HEK293 (cell line): ENCODE measurements around the gene TLCD4.
A peak's percentile ranks its signal among the peaks of the same experiment; 100 is the strongest.

Source experiments
- CTCF ChIA-PET: fragments of 350-600 bp; formaldehyde crosslinking; extraction: SDS; loops from one replicate; lab custom pipeline; 2021; ENCODE audit warnings: antibody characterized with exemption; lab: Yijun Ruan, JAX
- POLR2A ChIA-PET: fragments of 300-600 bp; formaldehyde crosslinking; extraction: SDS; loops from one replicate; lab custom pipeline; 2020; ENCODE audit warnings: antibody characterized with exemption, inconsistent platforms; lab: Yijun Ruan, JAX
- H3K27ac ChIP-seq: fragments of 200-500 bp; sonication (Bioruptor generic); 2 replicates; pipeline ENCODE4 v1.5.1; 2014; ENCODE audit warnings: low read depth, low read length, control low read depth, inconsistent platforms; ENCODE audit errors: extremely low read depth
- H3K36me3 ChIP-seq, 2 experiments: fragments of 200-500 bp in 1 of 2; sonication (Bioruptor generic) in 1 of 2; 1 replicate in 1 of 2; 2 replicates in 1 of 2; pipeline ENCODE4 v1.5.1; 2014 to 2017; ENCODE audit warnings: inconsistent platforms in 2 of 2, low read length in 2 of 2; ENCODE audit not compliant: control insufficient read depth in 2 of 2, insufficient read depth in 1 of 2
- H3K4me1 ChIP-seq: fragments of 200-500 bp; sonication (Bioruptor generic); 2 replicates; pipeline ENCODE4 v1.5.1; 2014; ENCODE audit warnings: mild to moderate bottlenecking, low read length, inconsistent platforms; ENCODE audit not compliant: control insufficient read depth, insufficient read depth
- H3K4me3 ChIP-seq: 2 replicates; pipeline ENCODE4 v1.5.1; 2011; ENCODE audit warnings: low read depth, mild to moderate bottlenecking, control low read depth, low read length, moderate library complexity
- H3K9me3 ChIP-seq: fragments of 200-500 bp; sonication (Bioruptor generic); 2 replicates; pipeline ENCODE4 v1.5.1; 2014; ENCODE audit warnings: low read depth, low read length, inconsistent platforms; ENCODE audit not compliant: control insufficient read depth, insufficient read depth
- CTCF ChIP-seq: fragments of 450-650 bp; formaldehyde crosslinking; IDR thresholded peaks from 2 replicates; pipeline ENCODE4 v1.5.1; 2016; ENCODE audit warnings: missing biosample characterization, missing genetic modification characterization
- FEZF1 ChIP-seq: fragments of 450-650 bp; formaldehyde crosslinking; IDR thresholded peaks from 2 replicates; pipeline ENCODE4 v1.5.1; 2016; ENCODE audit warnings: missing biosample characterization, missing genetic modification characterization
- HOXA7 ChIP-seq: sonication (generic); formaldehyde crosslinking; IDR thresholded peaks from 2 replicates; pipeline ENCODE4 v1.8.1; 2022; ENCODE audit warnings: missing genetic modification reagents, borderline replicate concordance
- RBAK ChIP-seq: fragments of 450-650 bp; formaldehyde crosslinking; IDR thresholded peaks from 2 replicates; pipeline ENCODE4 v1.5.1; 2016; ENCODE audit warnings: missing biosample characterization, missing genetic modification characterization
- SCRT1 ChIP-seq: fragments of 450-650 bp; formaldehyde crosslinking; IDR thresholded peaks from 2 replicates; pipeline ENCODE4 v1.5.1; 2016; ENCODE audit warnings: missing biosample characterization, missing genetic modification characterization, borderline replicate concordance
- SCRT2 ChIP-seq: fragments of 450-650 bp; formaldehyde crosslinking; IDR thresholded peaks from 2 replicates; pipeline ENCODE4 v1.5.1; 2016; ENCODE audit warnings: missing biosample characterization, missing genetic modification characterization
- WT1 ChIP-seq: fragments of 450-650 bp; formaldehyde crosslinking; IDR thresholded peaks from 2 replicates; pipeline ENCODE4 v1.5.1; 2016; ENCODE audit warnings: missing biosample characterization, missing genetic modification characterization
- ZBTB7A ChIP-seq: fragments of 450-650 bp; formaldehyde crosslinking; IDR thresholded peaks from 2 replicates; pipeline ENCODE4 v1.5.1; 2016; ENCODE audit warnings: low read depth, missing biosample characterization, missing genetic modification characterization
- ZNF112 ChIP-seq: fragments of 450-650 bp; formaldehyde crosslinking; IDR thresholded peaks from 2 replicates; pipeline ENCODE4 v1.5.0; 2017; ENCODE audit warnings: missing biosample characterization, missing genetic modification characterization
- ZNF114 ChIP-seq: fragments of 450-650 bp; formaldehyde crosslinking; IDR thresholded peaks from 2 replicates; pipeline ENCODE4 v1.5.0; 2017; ENCODE audit warnings: missing biosample characterization, missing genetic modification characterization
- ZNF184 ChIP-seq: fragments of 450-650 bp; IDR thresholded peaks from 2 replicates; pipeline ENCODE4 v1.5.1; 2018; ENCODE audit warnings: missing biosample characterization, mild to moderate bottlenecking, missing genetic modification characterization
- ZNF223 ChIP-seq: fragments of 450-650 bp; formaldehyde crosslinking; IDR thresholded peaks from 2 replicates; pipeline ENCODE4 v1.5.1; 2016; ENCODE audit warnings: missing biosample characterization, missing genetic modification characterization
- ZNF266 ChIP-seq: fragments of 450-650 bp; formaldehyde crosslinking; IDR thresholded peaks from 2 replicates; pipeline ENCODE4 v1.5.1; 2016; ENCODE audit warnings: missing biosample characterization, missing genetic modification characterization, low read depth
- ZNF501 ChIP-seq: fragments of 450-650 bp; formaldehyde crosslinking; IDR thresholded peaks from 2 replicates; pipeline ENCODE4 v1.5.1; 2016; ENCODE audit warnings: missing biosample characterization, missing genetic modification characterization
- ZNF521 ChIP-seq: fragments of 450-650 bp; formaldehyde crosslinking; IDR thresholded peaks from 2 replicates; pipeline ENCODE4 v1.5.1; 2017; ENCODE audit warnings: missing biosample characterization, mild to moderate bottlenecking, missing genetic modification characterization
- ZNF580 ChIP-seq: fragments of 450-650 bp; formaldehyde crosslinking; IDR thresholded peaks from 2 replicates; pipeline ENCODE4 v1.5.1; 2016; ENCODE audit warnings: missing biosample characterization, missing genetic modification characterization
- ZNF600 ChIP-seq: fragments of 450-650 bp; formaldehyde crosslinking; IDR thresholded peaks from 2 replicates; pipeline ENCODE4 v1.5.1; 2016; ENCODE audit warnings: missing biosample characterization, missing genetic modification characterization
- ZNF624 ChIP-seq: fragments of 450-650 bp; formaldehyde crosslinking; IDR thresholded peaks from 2 replicates; pipeline ENCODE4 v1.5.1; 2017; ENCODE audit warnings: missing biosample characterization, missing genetic modification characterization
- ZNF76 ChIP-seq: fragments of 450-650 bp; formaldehyde crosslinking; IDR thresholded peaks from 2 replicates; pipeline ENCODE4; 2016; ENCODE audit warnings: low read depth, missing biosample characterization, missing genetic modification characterization, borderline replicate concordance
- ZNF777 ChIP-seq: fragments of 450-650 bp; formaldehyde crosslinking; IDR thresholded peaks from 2 replicates; pipeline ENCODE4 v1.5.1; 2017; ENCODE audit warnings: missing biosample characterization, missing genetic modification characterization, borderline replicate concordance
- TF ChIP-seq, protein P1 (sequence below): fragments of 450-650 bp; formaldehyde crosslinking; optimal IDR thresholded peaks from 2 replicates; pipeline ENCODE3; 2016; ENCODE audit warnings: missing biosample characterization, mild to moderate bottlenecking, missing genetic modification characterization
- TF ChIP-seq, protein P2 (sequence below): fragments of 450-650 bp; formaldehyde crosslinking; IDR thresholded peaks from 2 replicates; pipeline ENCODE4 v1.5.1; 2016; ENCODE audit warnings: missing biosample characterization, missing genetic modification characterization

The TLCD4 gene

DNA sequence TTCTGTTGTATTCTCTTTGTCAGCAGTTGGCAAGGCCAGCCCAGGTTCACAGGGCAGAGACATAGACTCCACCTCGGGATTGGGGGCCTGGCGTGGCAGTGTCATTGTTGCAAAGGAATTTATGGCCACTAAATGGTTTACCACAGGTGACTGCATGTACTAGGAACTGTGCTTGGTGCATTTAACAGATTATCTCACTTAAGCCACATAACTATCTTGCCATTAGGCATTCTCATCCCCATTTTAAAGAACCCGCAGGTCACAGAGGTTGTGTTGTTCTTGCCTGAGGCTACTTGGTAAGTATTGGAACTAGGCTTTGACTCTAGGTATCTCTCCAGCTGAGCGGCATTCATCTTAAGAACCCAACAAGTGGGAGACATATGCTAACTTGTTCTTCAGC lies 9.7 kb downstream of the TLCD4 start:
- Histone ChIP-seq H3K27ac (no peak overlapping the region), H3K36me3 (no peaks in the 10 kb centered on the region), H3K4me3 (no peak overlapping the region), H3K4me1 (no peaks in the 10 kb centered on the region), H3K9me3 (no peaks in the 10 kb centered on the region)
- POLR2A ChIA-PET: interaction anchor here (1.0 to 1.3 kb wide), 2 partner anchors 9 to 107 kb away, joined by 3 to 5 read pairs; partner anchors contain the start of gene RWDD3
- CTCF ChIA-PET: interaction anchor here (0.6 to 2.4 kb wide), 4 partner anchors 8 to 118 kb away, joined by 3 to 8 read pairs (median 4); partner anchors contain the start of gene RWDD3
- TF ChIP-seq WT1: no peak
- no peak for TF ChIP-seq ZNF266
- TF ChIP-seq ZNF76: no peak

GRCh38 chr1:95127380-95127779 lies 10.2 kb downstream of the TLCD4 start:
- Histone ChIP-seq H3K9me3 (no peaks in the 10 kb centered on the region), H3K4me1 (no peaks in the 10 kb centered on the region), H3K27ac (no peak overlapping the region), H3K4me3 (no peak overlapping the region), H3K36me3 (no peaks in the 10 kb centered on the region)
- ChIA-PET POLR2A (interaction anchor here (1.0 to 1.3 kb wide), 2 partner anchors 9 to 106 kb away, joined by 3 to 5 read pairs; partner anchors contain the start of gene RWDD3), CTCF (interaction anchor here (0.6 to 2.4 kb wide), 4 partner anchors 8 to 108 kb away, joined by 3 to 8 read pairs (median 4); partner anchors contain the start of genes RWDD3 and TLCD4)
- no peak for TF ChIP-seq ZNF580 (tag by site-specific recombination)

GRCh38 chr1:95132762-95133161 lies 15.6 kb downstream of the TLCD4 start:
- H3K36me3 ChIP-seq: no peaks in the 10 kb centered on the region
- H3K4me1 ChIP-seq: no peaks in the 10 kb centered on the region
- CTCF ChIA-PET: interaction anchor here (0.7 kb wide), 1 partner anchor 697 kb away, joined by 3 read pairs; no protein-coding TSS in a partner anchor
- no peaks in the 10 kb centered on the region for H3K9me3 ChIP-seq
- H3K4me3 ChIP-seq: no peak overlapping the region
- POLR2A ChIA-PET: no interaction called here
- H3K27ac ChIP-seq: no peak overlapping the region
- TF ChIP-seq ZNF600 (tag by site-specific recombination): 0 out of 2 replicates have a peak, but pooled peaks have one; percentile 27
- 0 out of 2 replicates have a peak, but pooled peaks have one; percentile 33 for TF ChIP-seq SCRT1 (tag by site-specific recombination)
- TF ChIP-seq SCRT2 (tag by site-specific recombination): 0 out of 2 replicates have a peak, but pooled peaks have one; percentile 41
- TF ChIP-seq ZNF501 (tag by site-specific recombination): no peak
- no peak for TF ChIP-seq ZNF624 (tag by site-specific recombination)

DNA sequence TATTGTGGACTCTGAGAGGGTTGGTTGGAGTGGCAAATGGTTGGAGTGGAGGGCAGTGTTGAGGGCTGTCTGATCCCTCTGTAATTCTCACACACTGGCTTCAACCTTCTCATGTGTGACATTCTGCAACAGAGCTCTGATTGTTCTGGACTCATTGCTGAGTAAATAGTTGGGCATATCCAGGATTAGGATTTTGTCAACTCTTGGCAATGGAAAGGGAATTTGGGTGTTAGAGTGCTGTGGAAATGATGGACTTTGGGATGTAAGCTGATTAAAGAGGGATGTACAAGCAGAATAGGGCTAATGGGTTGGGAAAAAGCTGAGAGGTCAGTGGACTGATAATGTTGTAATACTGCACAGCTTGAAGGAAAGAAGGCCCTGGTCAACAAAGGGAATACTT lies 16.5 kb downstream of the TLCD4 start:
- CTCF ChIA-PET: interaction anchor here (0.8 kb wide), 1 partner anchor 50 kb away, joined by 4 read pairs; no protein-coding TSS in a partner anchor
- no peaks in the 10 kb centered on the region for H3K4me1 ChIP-seq
- no peak overlapping the region for H3K27ac ChIP-seq
- POLR2A ChIA-PET: no interaction called here
- no peaks in the 10 kb centered on the region for H3K9me3 ChIP-seq
- peaks cover 0 to 5% of the 10 kb centered on the region in 2 experiments; a peak in 1 of 3 replicates for H3K36me3 ChIP-seq
- H3K4me3 ChIP-seq: no peak overlapping the region
- TF ChIP-seq HOXA7 (CRISPR knock-in tag): no peak
- TF ChIP-seq ZBTB7A (tag by site-specific recombination): no peak
- no peak for TF ChIP-seq ZNF223
- TF ChIP-seq, protein P1, sequence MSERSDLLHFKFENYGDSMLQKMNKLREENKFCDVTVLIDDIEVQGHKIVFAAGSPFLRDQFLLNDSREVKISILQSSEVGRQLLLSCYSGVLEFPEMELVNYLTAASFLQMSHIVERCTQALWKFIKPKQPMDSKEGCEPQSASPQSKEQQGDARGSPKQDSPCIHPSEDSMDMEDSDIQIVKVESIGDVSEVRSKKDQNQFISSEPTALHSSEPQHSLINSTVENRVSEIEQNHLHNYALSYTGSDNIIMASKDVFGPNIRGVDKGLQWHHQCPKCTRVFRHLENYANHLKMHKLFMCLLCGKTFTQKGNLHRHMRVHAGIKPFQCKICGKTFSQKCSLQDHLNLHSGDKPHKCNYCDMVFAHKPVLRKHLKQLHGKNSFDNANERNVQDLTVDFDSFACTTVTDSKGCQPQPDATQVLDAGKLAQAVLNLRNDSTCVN (tag by site-specific recombination): no peak
- no peak for TF ChIP-seq FEZF1
- TF ChIP-seq RBAK (tag by site-specific recombination): no peak
- TF ChIP-seq ZNF777 (tag by site-specific recombination): no peak
- TF ChIP-seq, protein P2, sequence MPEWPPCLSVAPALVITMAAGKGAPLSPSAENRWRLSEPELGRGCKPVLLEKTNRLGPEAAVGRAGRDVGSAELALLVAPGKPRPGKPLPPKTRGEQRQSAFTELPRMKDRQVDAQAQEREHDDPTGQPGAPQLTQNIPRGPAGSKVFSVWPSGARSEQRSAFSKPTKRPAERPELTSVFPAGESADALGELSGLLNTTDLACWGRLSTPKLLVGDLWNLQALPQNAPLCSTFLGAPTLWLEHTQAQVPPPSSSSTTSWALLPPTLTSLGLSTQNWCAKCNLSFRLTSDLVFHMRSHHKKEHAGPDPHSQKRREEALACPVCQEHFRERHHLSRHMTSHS (tag by site-specific recombination): no peak
- no peak for TF ChIP-seq ZNF184 (tag by site-specific recombination)
- TF ChIP-seq CTCF (tag by site-specific recombination): no peak
- TF ChIP-seq ZNF521 (tag by site-specific recombination): no peak
- TF ChIP-seq ZNF114: no peak
- TF ChIP-seq ZNF112 (tag by site-specific recombination): no peak
